Measurements from ENCODE around the gene KIF17. TPM values are rescaled to one million over a fixed set of nuclear protein-coding genes. Genes with fewer than 3 reads are reported as not detected.

KIF17 gene
- total RNA-seq, 4 donors from 2014 or later = 0.27 to 21.1 (median 0.79) TPM; not detected in 1

DNA sequence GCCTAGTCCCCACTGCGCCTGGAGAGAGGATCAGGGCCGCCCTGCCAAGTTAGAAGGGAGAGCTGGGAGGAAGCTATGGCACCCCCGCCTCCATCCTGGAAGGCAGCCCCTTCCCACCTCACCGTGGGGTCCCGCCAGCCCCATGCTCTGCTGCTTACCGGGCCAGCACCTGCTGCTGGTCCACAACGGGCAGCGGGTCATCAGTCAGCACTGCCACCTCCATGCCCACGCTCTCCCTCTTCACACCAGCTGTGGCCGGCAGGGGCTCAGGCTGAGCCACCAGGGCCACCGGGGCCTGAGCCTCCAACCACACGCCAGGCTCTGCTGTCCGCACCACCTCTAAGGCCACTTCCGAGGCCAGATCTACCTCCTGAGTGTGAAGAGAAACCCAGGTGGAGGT lies 33.2 kb downstream of the KIF17 start:
- Histone ChIP-seq H3K4me3 (no peak overlapping the region), H3K4me1 (no peaks in the 10 kb centered on the region), H3K27ac (peak overlapping the region in 3 of 4 donors; percentile 28 to 58 (median 36)), H3K9me3 (no peaks in the 10 kb centered on the region), H3K27me3 (no peaks in the 10 kb centered on the region), H3K36me3 (no peaks in the 10 kb centered on the region)
- no peak for TF ChIP-seq EP300 (IDR thresholded peaks at IDR 0.05; ENCODE audit: low read depth)
- no peak for TF ChIP-seq POLR2A (IDR thresholded peaks at IDR 0.05)
- no peak for TF ChIP-seq POLR2AphosphoS5 (IDR thresholded peaks at IDR 0.05)
- TF ChIP-seq, protein P1, sequence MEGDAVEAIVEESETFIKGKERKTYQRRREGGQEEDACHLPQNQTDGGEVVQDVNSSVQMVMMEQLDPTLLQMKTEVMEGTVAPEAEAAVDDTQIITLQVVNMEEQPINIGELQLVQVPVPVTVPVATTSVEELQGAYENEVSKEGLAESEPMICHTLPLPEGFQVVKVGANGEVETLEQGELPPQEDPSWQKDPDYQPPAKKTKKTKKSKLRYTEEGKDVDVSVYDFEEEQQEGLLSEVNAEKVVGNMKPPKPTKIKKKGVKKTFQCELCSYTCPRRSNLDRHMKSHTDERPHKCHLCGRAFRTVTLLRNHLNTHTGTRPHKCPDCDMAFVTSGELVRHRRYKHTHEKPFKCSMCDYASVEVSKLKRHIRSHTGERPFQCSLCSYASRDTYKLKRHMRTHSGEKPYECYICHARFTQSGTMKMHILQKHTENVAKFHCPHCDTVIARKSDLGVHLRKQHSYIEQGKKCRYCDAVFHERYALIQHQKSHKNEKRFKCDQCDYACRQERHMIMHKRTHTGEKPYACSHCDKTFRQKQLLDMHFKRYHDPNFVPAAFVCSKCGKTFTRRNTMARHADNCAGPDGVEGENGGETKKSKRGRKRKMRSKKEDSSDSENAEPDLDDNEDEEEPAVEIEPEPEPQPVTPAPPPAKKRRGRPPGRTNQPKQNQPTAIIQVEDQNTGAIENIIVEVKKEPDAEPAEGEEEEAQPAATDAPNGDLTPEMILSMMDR (IDR thresholded peaks at IDR 0.05) = no peak
- in situ Hi-C loops (cut with MboI; ENCODE audit: low pct_ligation_motif_present in 1 of 4, low pct_unique_long_range_greater_than_20kb in 1 of 4, low sequenced_read_pairs in 3 of 4) (loop anchor here in 2 of 4 donors (25.0 kb wide), 2 partner anchors 503 to 528 kb away; partner anchors contain the start of gene EIF4G3 (in 1 of the 2)), intact Hi-C loops (cut with DNase I; ENCODE audit: low total_unique reads) (loop anchor here (2.0 kb wide), 1 partner anchor 22 kb away; no protein-coding TSS in a partner anchor)
- WGBS, 2 donors (ENCODE audit: low coverage in 1 of 2) = 91% methylated on average over 12 of the region's 14 CpGs; no CpG with 5 or more reads in 1 of the 2 donors
- no peak for DNase-seq

DNA sequence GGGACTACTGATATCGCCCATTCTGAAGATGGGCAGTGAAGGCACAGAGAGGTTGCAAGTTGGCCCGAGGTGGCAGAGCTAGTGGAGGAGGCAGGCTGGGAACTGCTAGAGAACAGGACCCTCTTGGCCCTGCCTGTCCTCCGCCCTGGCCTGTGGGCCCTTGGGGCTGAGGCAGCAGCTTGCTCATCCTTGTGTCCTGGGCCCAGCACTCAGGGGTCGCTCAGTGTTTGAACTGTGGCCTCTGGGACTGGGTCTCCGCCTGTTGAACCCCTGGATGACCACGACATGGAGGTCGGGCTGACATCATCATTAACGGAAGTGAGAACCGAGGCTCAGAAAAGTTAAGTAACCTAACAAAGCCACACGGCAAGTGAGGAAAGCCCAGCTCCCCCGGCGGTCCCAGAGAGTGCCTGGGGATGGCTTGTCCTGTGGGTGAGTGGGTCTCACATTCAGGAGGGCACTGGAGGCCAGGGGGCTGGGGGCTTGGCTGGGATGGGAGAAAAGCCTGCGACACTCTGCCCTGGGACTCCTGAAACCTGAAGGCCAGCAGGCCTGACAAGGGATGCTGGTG lies 33.7 kb downstream of the KIF17 start:
- H3K36me3 ChIP-seq = no peaks in the 10 kb centered on the region
- H3K4me1 ChIP-seq = no peaks in the 10 kb centered on the region
- TF ChIP-seq EP300 (IDR thresholded peaks at IDR 0.05; ENCODE audit: low read depth) (no peak), POLR2AphosphoS5 (IDR thresholded peaks at IDR 0.05) (no peak), POLR2A (IDR thresholded peaks at IDR 0.05) (no peak)
- TF ChIP-seq, protein P1 (IDR thresholded peaks at IDR 0.05) = no peak
- intact Hi-C loops (cut with DNase I; ENCODE audit: low total_unique reads) = loop anchor here (2.0 kb wide), 1 partner anchor 23 kb away; no protein-coding TSS in a partner anchor
- 71% methylated on average over 13 of the region's 13 CpGs; no CpG with 5 or more reads in 1 of the 2 donors for WGBS, 2 donors (ENCODE audit: low coverage in 1 of 2)
- no peaks in the 10 kb centered on the region for H3K9me3 ChIP-seq
- no peak overlapping the region for H3K4me3 ChIP-seq
- DNase-seq = no peak
- H3K27ac ChIP-seq = peak overlapping the region in 2 of 4 donors; percentile 28 to 58
- no peaks in the 10 kb centered on the region for H3K27me3 ChIP-seq
- in situ Hi-C loops (cut with MboI; ENCODE audit: low pct_ligation_motif_present in 1 of 4, low pct_unique_long_range_greater_than_20kb in 1 of 4, low sequenced_read_pairs in 3 of 4) = loop anchor here in 2 of 4 donors (25.0 kb wide), 2 partner anchors 503 to 528 kb away; partner anchors contain the start of gene EIF4G3 (in 1 of the 2)

DNA sequence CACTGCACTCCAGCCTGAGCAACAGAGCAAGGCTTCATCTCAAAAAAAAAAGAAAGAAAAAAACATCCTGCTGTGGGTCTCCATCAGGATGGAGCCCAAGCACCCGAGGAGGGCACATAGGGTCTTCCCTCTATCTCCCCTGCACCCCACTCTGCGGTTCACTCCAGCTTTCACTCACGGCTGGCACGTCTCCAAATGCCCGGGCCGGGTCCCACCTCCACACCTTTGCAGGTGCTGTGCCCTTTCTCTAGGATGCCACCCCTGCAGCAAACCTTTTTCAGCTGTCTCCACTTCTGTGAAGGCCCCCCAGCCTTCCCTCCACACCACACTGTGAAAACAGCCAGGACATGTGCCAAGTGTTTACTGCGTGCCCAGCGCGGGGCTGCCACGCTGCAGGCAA lies 34.2 kb downstream of the KIF17 start:
- H3K27ac ChIP-seq = no peak overlapping the region
- TF ChIP-seq EP300 (IDR thresholded peaks at IDR 0.05; ENCODE audit: low read depth) (no peak), POLR2AphosphoS5 (IDR thresholded peaks at IDR 0.05) (no peak), POLR2A (IDR thresholded peaks at IDR 0.05) (no peak)
- TF ChIP-seq, protein P1 (IDR thresholded peaks at IDR 0.05) = no peak
- no peaks in the 10 kb centered on the region for H3K9me3 ChIP-seq
- no peaks in the 10 kb centered on the region for H3K27me3 ChIP-seq
- 73 to 85% methylated on average over 6 to 10 of the region's 10 CpGs for WGBS, 2 donors (ENCODE audit: low coverage in 1 of 2)
- DNase-seq = no peak
- in situ Hi-C loops (cut with MboI; ENCODE audit: low pct_ligation_motif_present in 1 of 4, low pct_unique_long_range_greater_than_20kb in 1 of 4, low sequenced_read_pairs in 3 of 4) (loop anchor here in 2 of 4 donors (25.0 kb wide), 2 partner anchors 504 to 529 kb away; partner anchors contain the start of gene EIF4G3 (in 1 of the 2)), intact Hi-C loops (cut with DNase I; ENCODE audit: low total_unique reads) (loop anchor here (2.0 kb wide), 1 partner anchor 23 kb away; no protein-coding TSS in a partner anchor)
- H3K4me1 ChIP-seq = no peaks in the 10 kb centered on the region
- H3K36me3 ChIP-seq = no peaks in the 10 kb centered on the region
- no peak overlapping the region for H3K4me3 ChIP-seq

DNA sequence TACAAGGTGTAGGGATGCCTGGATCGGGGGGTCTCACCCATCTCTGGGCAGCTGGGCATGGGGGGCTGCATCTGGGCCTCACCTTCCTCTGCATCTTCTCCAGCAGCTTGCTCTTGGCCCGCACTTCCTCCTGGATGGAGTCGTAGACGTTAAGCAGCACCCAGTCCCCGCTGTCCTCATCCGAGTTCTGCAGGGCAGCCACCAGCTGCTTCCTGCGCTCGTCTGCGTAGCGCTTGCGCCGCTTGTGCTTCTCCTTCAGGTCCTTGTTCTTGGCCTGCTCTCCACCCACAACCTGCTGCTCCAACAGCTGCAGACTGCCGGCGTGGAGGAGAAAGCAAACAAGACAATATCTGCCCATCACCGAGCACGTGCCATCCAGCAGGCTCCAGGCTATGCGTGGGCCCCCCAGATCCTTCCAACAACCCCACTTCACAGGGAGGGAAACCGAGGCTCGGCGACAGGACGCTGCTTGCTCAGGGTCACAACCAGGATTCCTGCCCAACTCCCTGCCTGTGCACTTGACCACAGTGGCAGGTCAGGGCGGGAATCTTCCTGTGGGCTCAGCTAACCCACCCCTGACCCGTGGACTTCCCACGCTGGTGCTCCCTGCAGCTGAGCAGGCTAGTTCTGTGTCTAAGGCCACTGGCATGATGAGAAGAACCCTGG lies 35.1 kb downstream of the KIF17 start:
- DNase-seq = peak; percentile 25
- in situ Hi-C loops (cut with MboI; ENCODE audit: low pct_ligation_motif_present in 1 of 4, low pct_unique_long_range_greater_than_20kb in 1 of 4, low sequenced_read_pairs in 3 of 4) = loop anchor here in 2 of 4 donors (25.0 kb wide), 2 partner anchors 505 to 530 kb away; partner anchors contain the start of gene EIF4G3 (in 1 of the 2)
- H3K27ac ChIP-seq = no peak overlapping the region

More for the DNA sequence above, 35.1 kb downstream of the KIF17 start:
- 40 to 77% methylated on average over 1 to 24 of the region's 24 CpGs for WGBS, 2 donors (ENCODE audit: low coverage in 1 of 2)
- no peaks in the 10 kb centered on the region for H3K4me1 ChIP-seq
- no peaks in the 10 kb centered on the region for H3K27me3 ChIP-seq
- no peaks in the 10 kb centered on the region for H3K9me3 ChIP-seq
- intact Hi-C loops (cut with DNase I; ENCODE audit: low total_unique reads) = no loop called here
- TF ChIP-seq EP300 (IDR thresholded peaks at IDR 0.05; ENCODE audit: low read depth) (no peak), POLR2AphosphoS5 (IDR thresholded peaks at IDR 0.05) (no peak), POLR2A (IDR thresholded peaks at IDR 0.05) (no peak)
- TF ChIP-seq, protein P1 (IDR thresholded peaks at IDR 0.05) = no peak
- H3K36me3 ChIP-seq = no peaks in the 10 kb centered on the region
- H3K4me3 ChIP-seq = no peak overlapping the region
